SK-MEL-5 (cell line): Measurements from ENCODE around the gene CDC14C. TPM values are rescaled to one million over a fixed set of nuclear protein-coding genes. Genes with fewer than 3 reads are reported as not detected.

Source experiments
- DNase-seq: peaks from one replicate; pipeline ENCODE4 v3.0.0-alpha.2; 2016; ENCODE audit warnings: low read depth, low spot score
- in situ Hi-C: cut with HindIII; loops from 2 replicates; pipeline ENCODE4 v1.10.0; 2016; ENCODE audit warnings: low sequenced_read_pairs, high pct_unique_total_duplicates, low pct_unique_long_range_greater_than_20kb
- total RNA-seq: library from RNA; depleted of rRNA; stranded (reverse); fragments of >200 nt; shearing (Covaris generic); gene quantifications from 2 replicates; pipeline ENCODE4 v1.2.3, GENCODE V29; 2014

CDC14C gene
- total RNA-seq, 1 experiment from 2014 or later: not detected

GRCh38 chr7:48959676-48960075, 35.3 kb downstream of the CDC14C start:
- in situ Hi-C loops: no loop called here
- DNase-seq: no peak

DNA sequence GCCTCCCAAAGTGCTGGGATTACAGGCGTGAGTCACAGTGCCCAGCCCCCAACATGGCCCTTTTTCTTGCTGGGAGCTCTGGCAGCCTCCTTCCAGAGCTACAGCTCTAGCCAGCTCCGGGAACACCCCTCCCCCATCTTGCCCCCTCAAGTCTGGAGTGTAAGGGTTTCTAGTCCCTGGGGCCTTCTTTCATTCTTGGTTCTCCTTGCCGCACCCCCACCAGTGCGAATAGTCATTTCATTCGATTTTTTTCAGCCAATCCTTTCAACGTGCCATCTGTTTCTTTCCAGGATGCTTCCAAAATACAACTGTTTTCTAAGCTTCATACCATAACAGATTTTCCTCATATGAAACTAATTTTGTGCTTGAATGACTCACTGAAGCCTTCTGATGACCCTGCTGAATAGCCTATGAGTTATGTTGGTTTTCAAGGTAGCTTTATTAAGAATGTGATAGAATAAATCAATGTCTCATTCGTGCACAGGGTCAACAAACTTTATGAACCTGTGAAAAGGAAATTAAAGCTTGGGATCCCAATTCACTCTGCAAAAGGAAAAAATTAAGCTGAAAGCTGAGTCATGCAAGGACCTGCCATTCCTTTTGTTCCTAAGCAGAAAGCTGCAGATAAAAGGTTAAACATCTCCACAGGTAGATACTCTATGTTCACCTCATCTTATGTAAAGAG, 38.6 kb downstream of the CDC14C start:
- in situ Hi-C loops: no loop called here
- no peak for DNase-seq

GRCh38 chr7:48964074-48964473, 39.7 kb downstream of the CDC14C start:
- DNase-seq: no peak
- in situ Hi-C loops: no loop called here

DNA sequence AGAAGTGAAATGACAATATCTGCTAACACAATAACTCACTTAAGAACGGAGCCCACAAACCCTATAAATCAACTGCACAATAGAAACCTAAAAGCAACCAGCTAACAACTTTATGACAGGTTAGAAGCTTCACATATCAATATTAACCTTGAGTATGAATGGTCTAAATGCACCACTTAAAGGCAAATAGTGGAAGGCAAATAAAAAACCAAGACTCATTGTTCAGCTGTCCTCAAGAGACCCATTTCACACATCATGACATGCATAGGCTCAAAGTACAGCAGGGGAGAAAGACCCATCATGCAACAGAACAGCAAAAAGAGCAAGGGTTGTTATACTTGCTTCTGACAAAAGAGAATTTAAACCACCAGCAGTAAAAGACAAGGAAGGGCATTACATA, 46.8 kb downstream of the CDC14C start:
- in situ Hi-C loops: no loop called here

DNA sequence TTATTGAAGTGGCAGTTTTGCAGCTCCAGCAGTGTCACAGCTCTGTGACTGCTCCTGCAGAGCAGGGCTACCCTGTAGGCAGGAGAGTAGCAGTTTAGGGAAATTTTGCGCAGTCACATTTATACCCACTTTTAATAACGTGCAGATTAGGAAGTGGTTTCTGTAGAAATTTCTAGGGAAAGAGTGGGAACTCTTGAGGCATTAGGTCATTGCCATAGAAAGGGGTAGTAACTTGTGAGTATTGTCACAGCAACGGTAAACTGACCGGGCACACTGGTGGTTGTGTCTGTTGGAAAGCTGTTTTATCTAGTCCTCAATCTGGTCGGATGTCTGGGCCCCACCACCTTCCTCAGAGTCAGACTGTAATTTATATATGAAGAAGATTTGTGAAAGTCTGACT, 51.9 kb downstream of the CDC14C start:
- DNase-seq: no peak
- in situ Hi-C loops: no loop called here

More for the DNA sequence above, 46.8 kb downstream of the CDC14C start:
- DNase-seq: no peak

DNA sequence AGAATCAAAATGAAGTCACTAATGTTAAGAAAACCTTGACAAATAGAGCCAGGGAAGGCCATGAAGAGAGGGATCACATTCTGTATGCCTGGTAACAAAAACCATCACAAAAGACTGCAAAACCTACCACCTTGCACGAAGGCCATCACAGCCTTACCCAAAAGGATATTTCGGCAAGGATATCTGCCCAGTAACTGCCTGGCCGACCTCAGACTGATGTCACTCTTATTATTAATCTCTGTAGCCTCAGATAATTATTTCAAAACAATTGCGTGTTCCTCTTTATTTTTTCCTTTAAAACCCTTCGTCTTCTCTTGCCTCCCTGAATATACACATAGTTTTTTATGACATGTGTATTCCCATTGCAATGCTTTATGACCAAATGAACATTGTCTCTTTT, 52.5 kb downstream of the CDC14C start:
- DNase-seq: no peak
- in situ Hi-C loops: no loop called here
